Activated T-helper 17 cell treated with anti-CD3 and anti-CD28 coated beads, Interleukin-2, amount 50 U/mL, for 72 hours (primary cell): ENCODE results near the gene ACP5. TPM values are rescaled to one million over a fixed set of nuclear protein-coding genes. Genes with fewer than 3 reads are reported as not detected.
A peak's percentile ranks its signal among the peaks of the same experiment; 100 is the strongest.

Experiments
- ATAC-seq: fragments of 150-1000 bp; cut with Tn5 transposase; replicated peaks from 2 replicates; pipeline ENCODE4 v1.10.0; 2021; ENCODE audit warnings: mild to moderate bottlenecking, moderate library complexity
- H3K27ac Mint-ChIP-seq: one replicate; pipeline ENCODE4 v1.8.0; 2022; ENCODE audit warnings: mixed read lengths
- H3K27me3 Mint-ChIP-seq: one replicate; pipeline ENCODE4 v1.8.0; 2022; ENCODE audit warnings: mixed read lengths
- H3K36me3 Mint-ChIP-seq: one replicate; pipeline ENCODE4 v1.8.0; 2022; ENCODE audit warnings: low read depth, mild to moderate bottlenecking, mixed read lengths
- H3K4me1 Mint-ChIP-seq: one replicate; pipeline ENCODE4 v1.8.0; 2022; ENCODE audit warnings: mixed read lengths
- H3K4me3 Mint-ChIP-seq: one replicate; pipeline ENCODE4 v1.8.0; 2022; ENCODE audit warnings: mild to moderate bottlenecking, mixed read lengths
- H3K9me3 Mint-ChIP-seq: one replicate; pipeline ENCODE4 v1.8.0; 2022; ENCODE audit warnings: mixed read lengths
- total RNA-seq, 2 donors: library from RNA; stranded (reverse); gene quantifications; one replicate each; pipeline ENCODE4 v1.2.3, GENCODE V29; 2022

ACP5 gene
- total RNA-seq, 2 donors from 2014 or later, result 19.9 to 26.3 TPM

- Mint-ChIP-seq H3K9me3 (no peaks in the 10 kb centered on the region), H3K27ac (no peak overlapping the region), H3K4me3 (no peak overlapping the region), H3K4me1 (no peaks in the 10 kb centered on the region), H3K27me3 (peaks cover 20% of the 10 kb centered on the region), H3K36me3 (no peaks in the 10 kb centered on the region)
- no peak for ATAC-seq
These were observed 36.2 kb downstream of the ACP5 start for GRCh38 chr19:11541238-11541637.

- no peaks in the 10 kb centered on the region for H3K9me3 Mint-ChIP-seq
- no peak overlapping the region for H3K4me3 Mint-ChIP-seq
- H3K27me3 Mint-ChIP-seq, result peaks cover 20% of the 10 kb centered on the region
- H3K4me1 Mint-ChIP-seq, result peaks cover 2% of the 10 kb centered on the region
- H3K36me3 Mint-ChIP-seq, result no peaks in the 10 kb centered on the region
- no peak overlapping the region for H3K27ac Mint-ChIP-seq
- no peak for ATAC-seq
These were observed 36.8 kb downstream of the ACP5 start for GRCh38 chr19:11540645-11541044.

GRCh38 chr19:11539495-11540365 is 37.7 kb downstream of the ACP5 start:
- Mint-ChIP-seq H3K36me3 (no peaks in the 10 kb centered on the region), H3K27me3 (peaks cover 20% of the 10 kb centered on the region), H3K4me1 (peaks cover 5% of the 10 kb centered on the region), H3K4me3 (no peak overlapping the region), H3K27ac (no peak overlapping the region), H3K9me3 (no peaks in the 10 kb centered on the region)
- no peak for ATAC-seq

- H3K9me3 Mint-ChIP-seq, result no peaks in the 10 kb centered on the region
- H3K4me3 Mint-ChIP-seq, result no peak within 1 kb of the TSS
- peaks cover 5% of the 10 kb centered on the region for H3K4me1 Mint-ChIP-seq
- H3K36me3 Mint-ChIP-seq, result no peaks in the 10 kb centered on the region
- no peak for ATAC-seq
- peaks cover 13% of the 10 kb centered on the region for H3K27me3 Mint-ChIP-seq
- H3K27ac Mint-ChIP-seq, result no peak within 1 kb of the TSS
These were observed 39.0 kb downstream of the ACP5 start, which contains the start of gene CNN1 for GRCh38 chr19:11538232-11539036. Gene CNN1 (plus strand): TSS chr19:11538851. CDS start chr19:11538928, 77 bp downstream.

DNA sequence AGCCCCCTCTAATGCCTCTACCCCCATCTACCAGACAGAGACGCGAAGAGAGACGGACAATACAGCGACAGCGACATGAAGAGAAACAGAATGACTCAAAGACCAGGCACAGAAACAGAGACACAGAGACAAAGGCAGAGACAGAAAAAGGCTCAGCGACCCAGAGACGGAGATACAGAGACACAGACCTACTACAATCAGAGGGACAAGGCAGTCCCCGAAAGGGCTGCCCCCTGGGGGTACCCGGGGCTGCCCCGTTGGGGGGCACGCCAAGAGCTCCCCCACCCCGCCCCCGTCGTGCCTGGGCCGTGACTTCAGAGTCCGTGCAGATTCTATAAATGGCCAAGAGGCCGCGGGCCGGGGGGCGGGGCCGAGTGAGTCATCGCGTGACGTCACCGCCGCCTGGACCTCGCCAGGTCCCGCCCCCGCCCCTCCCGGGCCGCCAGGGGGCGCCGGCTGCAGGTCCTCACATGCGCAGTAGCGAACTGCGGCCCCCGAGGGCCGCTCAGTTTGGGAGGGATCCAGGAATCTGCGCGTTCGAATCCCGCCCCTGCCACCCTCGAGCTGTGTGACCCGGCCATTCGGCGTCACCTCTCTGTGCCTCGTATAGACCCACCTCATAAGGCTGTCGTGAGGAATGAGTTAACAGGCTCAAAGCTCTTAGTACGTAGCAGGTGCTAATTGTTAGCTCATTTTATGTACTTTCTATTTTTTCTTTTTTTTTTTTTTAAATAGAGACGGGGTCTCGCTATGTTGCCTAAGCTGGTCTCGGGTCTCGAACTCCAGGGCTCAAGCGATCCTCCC is 41.5 kb downstream of the ACP5 start:
- Mint-ChIP-seq H3K27me3 (peaks cover 10% of the 10 kb centered on the region), H3K36me3 (no peaks in the 10 kb centered on the region), H3K9me3 (no peaks in the 10 kb centered on the region), H3K4me3 (peak overlapping the region; percentile 74), H3K4me1 (peaks cover 9% of the 10 kb centered on the region), H3K27ac (peak overlapping the region; percentile 89)
- peak; percentile 77 for ATAC-seq

DNA sequence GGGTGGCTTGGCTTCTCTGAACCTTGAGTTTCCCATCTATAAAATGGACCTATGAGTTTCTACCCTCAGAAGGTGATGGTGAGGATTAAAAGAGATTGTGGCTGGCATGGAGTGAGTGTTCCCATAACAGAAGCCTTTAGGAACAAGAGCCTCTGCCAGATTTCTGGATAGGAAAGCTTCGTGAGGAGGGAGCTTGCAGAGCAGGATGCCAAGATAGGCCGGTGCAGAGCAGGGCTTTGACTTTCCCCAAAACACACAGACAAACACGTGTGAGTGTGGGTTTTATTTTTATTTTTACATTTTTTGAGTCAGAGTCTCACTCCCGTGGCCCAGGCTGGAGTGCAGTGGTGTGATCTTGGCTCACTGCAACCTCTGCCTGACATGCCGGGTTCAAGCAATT is 42.5 kb downstream of the ACP5 start:
- ATAC-seq, result no peak
- Mint-ChIP-seq H3K36me3 (no peaks in the 10 kb centered on the region), H3K4me1 (peaks cover 9% of the 10 kb centered on the region), H3K27ac (peak overlapping the region; percentile 67), H3K9me3 (no peaks in the 10 kb centered on the region), H3K4me3 (peak overlapping the region; percentile 74), H3K27me3 (peaks cover 5% of the 10 kb centered on the region)

DNA sequence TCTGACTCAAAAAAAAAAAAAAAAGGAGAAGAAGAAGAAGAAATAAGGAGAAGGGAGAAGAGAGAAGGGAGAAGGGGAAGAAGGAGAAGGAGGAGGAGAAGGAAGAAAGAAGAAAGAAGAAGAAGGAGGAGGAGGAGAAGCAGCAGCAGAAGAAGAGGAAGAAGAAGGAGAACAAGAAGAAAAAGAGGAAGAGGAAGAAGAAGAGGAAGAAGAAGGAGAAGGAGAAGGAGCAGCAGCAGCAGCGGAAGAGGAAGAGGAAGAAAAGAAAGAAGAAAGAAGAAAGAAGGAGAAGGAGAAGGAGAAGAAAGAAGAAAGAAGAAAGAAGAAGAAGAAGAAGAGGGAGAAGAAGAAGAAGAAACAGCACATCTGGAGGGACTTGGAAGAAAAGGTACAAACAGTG is 42.9 kb downstream of the ACP5 start:
- peaks cover 9% of the 10 kb centered on the region for H3K4me1 Mint-ChIP-seq
- no peak for ATAC-seq
- peaks cover 5% of the 10 kb centered on the region for H3K27me3 Mint-ChIP-seq
- peak overlapping the region; percentile 74 for H3K4me3 Mint-ChIP-seq
- no peaks in the 10 kb centered on the region for H3K9me3 Mint-ChIP-seq
- no peaks in the 10 kb centered on the region for H3K36me3 Mint-ChIP-seq
- peak overlapping the region; percentile 67 for H3K27ac Mint-ChIP-seq

GRCh38 chr19:11530432-11530831 is 47.0 kb downstream of the ACP5 start:
- Mint-ChIP-seq H3K27me3 (no peaks in the 10 kb centered on the region), H3K36me3 (peaks cover 14% of the 10 kb centered on the region), H3K27ac (no peak overlapping the region), H3K9me3 (no peaks in the 10 kb centered on the region), H3K4me1 (peaks cover 10% of the 10 kb centered on the region), H3K4me3 (no peak overlapping the region)
- peak; percentile 10 for ATAC-seq

GRCh38 chr19:11528551-11529341 is 48.7 kb downstream of the ACP5 start, which contains the start of gene ECSIT:
Gene ECSIT (minus strand): TSS chr19:11529134. CDS start chr19:11519170, 9,964 bp downstream.
- Mint-ChIP-seq H3K9me3 (no peaks in the 10 kb centered on the region), H3K4me3 (peak within 1 kb of the TSS; percentile 98), H3K27ac (peak within 1 kb of the TSS; percentile 94), H3K36me3 (peaks cover 15% of the 10 kb centered on the region), H3K4me1 (peaks cover 9% of the 10 kb centered on the region), H3K27me3 (no peaks in the 10 kb centered on the region)
- ATAC-seq, result peak; percentile 97

Other genes with a start within 250 kb of the ACP5 start
- 10 to 100 TPM in 1 of 2 donors, 1 to 10 TPM in 1; 9.7 to 13.4 TPM for gene RAB3D, start 238.0 kb downstream of the ACP5 start, total RNA-seq
- 10 to 100 TPM; 30.9 to 31.0 TPM for gene TMEM205, start 231.4 kb downstream of the ACP5 start, total RNA-seq
- gene CCDC159, start 231.1 kb downstream of the ACP5 start, total RNA-seq, result 10 to 100 TPM; 17.4 to 45.4 TPM
- gene PLPPR2, start 222.2 kb downstream of the ACP5 start, total RNA-seq, result 1 to 10 TPM; 2.9 to 9.7 TPM
- gene SWSAP1, start 203.0 kb downstream of the ACP5 start, total RNA-seq, result 1 to 10 TPM; 1.5 to 2.4 TPM
- 10 to 100 TPM in 1 of 2 donors, 1 to 10 TPM in 1; 6.7 to 22.6 TPM for gene EPOR, start 193.3 kb downstream of the ACP5 start, total RNA-seq
- under 1 TPM in 1 of 2 donors, not detected in 1; 0.50 TPM for gene RGL3, start 158.3 kb downstream of the ACP5 start, total RNA-seq
- under 1 TPM; 0.15 to 0.42 TPM for gene ODAD3, start 142.5 kb downstream of the ACP5 start, total RNA-seq
- gene PRKCSH, start 142.0 kb downstream of the ACP5 start, total RNA-seq, result 100 to 1,000 TPM; 281 to 300 TPM
- gene ELAVL3, start 96.6 kb downstream of the ACP5 start, total RNA-seq, result under 1 TPM in 1 of 2 donors, not detected in 1; 0.45 TPM
- gene ZNF653, start 71.8 kb downstream of the ACP5 start, total RNA-seq, result 10 to 100 TPM; 18.8 to 26.3 TPM
- gene ECSIT, start 48.5 kb downstream of the ACP5 start, total RNA-seq, result 10 to 100 TPM; 44.2 to 53.3 TPM
- gene CNN1, start 38.8 kb downstream of the ACP5 start, total RNA-seq, result not detected
- gene ELOF1, start 18.4 kb downstream of the ACP5 start, total RNA-seq, result 10 to 100 TPM; 48.0 to 66.5 TPM
- gene ZNF627, start 19.8 kb upstream of the ACP5 start, total RNA-seq, result 1 to 10 TPM; 4.6 to 5.9 TPM
- gene ZNF823, start 161.3 kb upstream of the ACP5 start, total RNA-seq, result 1 to 10 TPM; 1.9 to 2.8 TPM
- gene ZNF441, start 189.4 kb upstream of the ACP5 start, total RNA-seq, result 1 to 10 TPM; 4.5 to 5.1 TPM
- gene ZNF491, start 220.9 kb upstream of the ACP5 start, total RNA-seq, result under 1 TPM; 0.50 to 0.52 TPM
- 1 to 10 TPM; 8.7 to 9.0 TPM for gene ZNF440, start 236.6 kb upstream of the ACP5 start, total RNA-seq